GM19240 (cell line): ENCODE results near the gene COL17A1.

ENCODE experiments used
- DNase-seq: peaks from one replicate; pipeline ENCODE4 v3.0.0; 2011; ENCODE audit warnings: low spot score; ENCODE audit not compliant: insufficient read length

COL17A1 gene

DNA sequence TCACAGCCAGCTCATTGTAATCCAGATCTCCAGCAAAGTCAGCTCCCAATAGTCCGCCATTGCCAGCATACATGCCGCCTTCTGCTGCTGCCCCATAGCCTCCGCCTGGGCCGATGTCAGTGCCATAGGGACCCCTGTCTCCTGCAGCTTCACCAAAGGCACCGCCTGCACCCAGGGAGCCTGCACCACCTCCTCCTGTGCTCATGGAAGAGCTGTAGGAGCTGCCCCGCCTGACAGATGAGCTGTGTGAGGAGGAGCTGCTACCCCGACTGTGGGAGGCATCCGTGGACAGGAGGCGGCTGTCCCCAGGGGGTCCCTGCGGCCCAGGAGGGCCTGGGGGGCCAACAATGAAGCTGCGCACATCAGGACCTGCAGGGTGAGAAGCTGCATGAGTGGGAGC lies 51.7 kb downstream of the COL17A1 start:
- DNase-seq = no peak

DNA sequence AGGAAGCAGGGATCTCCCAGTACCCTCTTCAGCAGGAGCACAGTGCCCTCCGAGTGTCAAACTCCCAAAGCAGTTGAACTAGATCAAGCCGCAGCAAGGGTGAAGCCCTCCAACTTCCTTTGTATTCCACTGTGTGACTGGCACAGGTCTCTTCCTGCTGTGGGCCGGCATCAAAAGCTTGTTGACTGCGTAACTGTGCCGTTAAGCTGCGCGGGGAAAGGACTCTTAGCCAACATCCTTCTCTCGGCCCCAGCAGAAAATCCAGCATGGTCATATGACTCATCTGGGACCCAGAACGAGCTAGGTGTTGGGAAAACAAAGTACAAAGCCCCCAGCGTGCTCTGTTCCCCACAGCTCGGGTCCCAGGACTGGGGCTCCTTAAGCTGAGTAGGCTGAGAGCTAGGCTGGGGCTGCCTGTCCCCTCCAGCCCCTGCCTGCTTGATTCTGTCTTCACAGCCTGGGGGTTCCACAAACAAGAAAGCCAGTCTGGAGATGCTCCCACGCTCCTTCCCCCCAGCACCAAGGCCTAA lies 52.2 kb downstream of the COL17A1 start:
- DNase-seq = no peak

DNA sequence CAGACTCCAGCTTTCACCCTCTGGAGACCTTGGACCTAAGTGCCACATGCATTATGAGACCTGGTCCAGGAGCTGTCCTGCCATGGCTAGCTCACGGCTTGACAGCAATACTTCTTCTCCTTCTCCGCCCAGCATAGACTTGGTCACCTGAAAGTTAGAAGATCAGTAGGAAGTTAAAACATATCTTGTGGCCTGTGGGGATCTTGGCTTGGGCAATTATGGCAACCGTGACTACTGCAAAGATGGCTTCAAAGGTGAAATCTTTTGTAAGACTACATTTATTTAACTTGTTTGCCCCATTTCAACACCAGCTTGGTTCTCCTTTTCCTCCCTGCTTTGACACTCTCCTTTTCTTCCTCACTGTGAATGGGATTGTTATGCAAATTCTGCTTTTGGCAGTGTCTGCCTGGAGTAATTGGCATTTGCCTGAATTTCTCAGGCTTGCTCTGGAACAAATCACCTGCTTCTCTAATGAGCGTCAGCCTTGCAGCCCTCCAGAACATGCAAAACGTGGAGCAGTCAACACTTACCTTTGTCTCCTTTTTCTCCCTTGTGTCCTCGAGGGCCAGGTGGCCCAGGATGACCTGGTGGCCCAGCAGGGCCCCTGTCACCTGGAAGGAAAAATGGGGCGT lies 53.4 kb downstream of the COL17A1 start:
- no peak for DNase-seq

DNA sequence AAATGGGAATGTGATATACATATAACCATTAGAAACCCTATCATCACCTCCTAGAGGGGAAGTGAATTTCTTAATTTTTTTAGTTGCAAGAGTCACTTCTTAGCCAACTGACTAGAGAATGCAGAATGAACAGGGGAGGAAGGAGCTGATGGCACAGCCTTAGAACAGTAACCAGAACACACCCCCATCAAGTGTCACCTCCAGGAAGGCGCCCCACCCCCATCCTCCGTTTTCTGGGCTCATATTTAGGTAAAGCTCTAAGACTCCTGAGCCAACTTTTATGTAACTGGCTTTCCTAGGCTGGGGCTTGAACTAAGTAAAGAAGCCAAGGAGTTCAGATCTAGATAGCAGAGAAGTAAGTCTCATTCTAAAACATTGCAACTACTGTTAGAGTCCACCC lies 54.0 kb downstream of the COL17A1 start:
- no peak for DNase-seq

DNA sequence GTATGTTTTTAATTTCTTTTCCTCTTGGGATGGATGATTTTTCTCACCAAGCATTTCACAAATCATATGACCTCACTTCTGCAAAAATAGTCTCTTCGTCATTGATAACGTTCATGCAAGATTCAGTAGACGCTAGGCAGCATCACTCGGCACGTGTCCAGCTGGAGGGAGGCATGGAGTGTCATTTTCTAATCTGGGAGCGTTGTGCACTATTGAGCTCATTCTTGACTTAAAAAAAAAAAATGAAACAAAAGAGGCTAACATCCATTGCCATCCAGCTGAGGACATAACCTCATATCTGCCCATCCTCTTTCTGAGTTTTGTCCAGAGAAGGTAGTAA lies 56.2 kb downstream of the COL17A1 start:
- no peak for DNase-seq

DNA sequence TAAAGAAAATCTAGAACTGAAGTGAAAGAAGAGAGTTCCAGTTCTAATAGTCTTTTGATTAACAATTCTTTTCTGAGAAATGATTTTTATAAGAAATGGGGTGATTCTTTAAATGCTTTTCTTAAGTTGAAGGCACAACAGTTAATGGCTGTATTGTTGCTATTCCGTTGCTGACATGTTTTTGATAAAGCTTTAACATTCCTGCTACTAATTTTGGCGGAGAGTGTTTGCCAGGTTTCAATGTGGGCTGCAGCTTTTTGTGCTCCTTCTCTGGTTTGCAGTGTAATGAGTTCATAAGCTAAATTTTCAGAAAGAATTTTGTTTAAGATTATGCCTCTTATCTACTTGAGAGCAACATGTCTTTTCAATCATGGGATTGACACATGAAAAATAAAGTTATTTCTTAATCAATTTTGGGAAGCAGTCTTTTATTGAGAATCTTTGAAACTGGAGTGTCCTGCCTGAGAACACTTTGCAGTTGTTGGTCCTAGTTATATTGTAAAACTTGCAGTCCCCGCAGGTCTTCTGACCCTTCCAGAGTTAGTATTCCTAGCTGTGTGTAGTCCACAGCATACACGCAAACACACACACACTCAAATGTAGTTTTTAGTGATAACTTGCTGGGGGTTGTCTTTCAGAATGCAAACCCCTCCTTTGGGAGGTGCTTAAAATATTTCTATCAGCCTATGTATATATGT lies 56.7 kb downstream of the COL17A1 start:
- no peak for DNase-seq

DNA sequence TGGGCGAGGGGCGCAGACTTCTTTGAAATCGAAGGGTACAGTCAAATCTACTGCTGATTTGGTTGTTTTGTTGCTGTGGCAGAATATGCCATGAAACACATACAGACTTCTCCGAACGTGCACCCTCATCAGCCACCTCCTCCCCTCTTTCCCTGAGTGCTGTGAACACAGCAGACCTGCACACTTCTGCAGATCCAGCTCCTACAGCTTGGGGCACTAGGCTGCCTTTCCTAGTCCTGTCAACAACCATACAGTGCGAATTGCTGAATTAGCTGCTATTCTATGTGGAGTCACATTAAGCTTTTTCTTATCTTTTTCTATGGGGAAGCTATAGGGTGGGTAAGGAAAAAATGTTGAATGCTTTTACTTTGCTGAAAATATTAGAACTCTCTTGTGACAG lies 57.5 kb downstream of the COL17A1 start:
- no peak for DNase-seq

DNA sequence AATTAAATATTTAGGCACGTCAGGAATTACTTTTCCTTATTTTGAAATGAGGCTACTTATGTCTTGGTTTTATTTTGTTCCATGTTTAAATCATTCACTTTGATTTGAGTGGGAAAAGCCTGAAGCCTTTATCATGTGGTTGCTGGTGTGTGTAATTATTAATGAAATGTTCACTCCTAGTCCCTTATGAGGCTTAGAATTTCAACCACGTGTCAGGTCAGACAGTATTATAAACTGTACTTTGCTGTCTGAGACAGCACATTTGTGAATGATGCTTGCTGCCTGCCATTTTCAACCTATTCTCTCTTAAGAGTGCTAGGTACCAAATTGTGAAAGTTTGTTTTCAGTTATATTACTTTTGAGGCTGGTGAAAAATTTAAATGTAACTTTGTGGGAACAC lies 58.9 kb downstream of the COL17A1 start:
- DNase-seq = no peak

DNA sequence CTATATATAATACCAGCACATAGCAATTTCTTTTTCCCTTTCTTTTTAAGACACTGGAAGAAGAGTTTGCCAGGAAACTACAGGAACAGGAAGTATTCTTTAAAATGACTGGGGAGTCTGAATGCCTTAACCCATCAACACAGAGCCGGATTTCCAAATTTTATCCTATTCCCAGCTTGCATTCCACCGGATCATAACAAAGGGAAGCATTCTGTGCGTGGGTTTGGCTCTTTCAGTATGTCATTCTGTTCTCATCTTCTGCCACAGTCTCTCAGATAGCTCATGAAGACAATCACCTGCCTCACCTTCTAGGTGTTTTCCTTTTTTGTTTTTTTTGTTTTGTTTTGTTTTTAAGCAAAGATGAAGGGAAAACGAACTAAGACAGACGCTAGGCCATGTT lies 60.2 kb downstream of the COL17A1 start:
- no peak for DNase-seq

DNA sequence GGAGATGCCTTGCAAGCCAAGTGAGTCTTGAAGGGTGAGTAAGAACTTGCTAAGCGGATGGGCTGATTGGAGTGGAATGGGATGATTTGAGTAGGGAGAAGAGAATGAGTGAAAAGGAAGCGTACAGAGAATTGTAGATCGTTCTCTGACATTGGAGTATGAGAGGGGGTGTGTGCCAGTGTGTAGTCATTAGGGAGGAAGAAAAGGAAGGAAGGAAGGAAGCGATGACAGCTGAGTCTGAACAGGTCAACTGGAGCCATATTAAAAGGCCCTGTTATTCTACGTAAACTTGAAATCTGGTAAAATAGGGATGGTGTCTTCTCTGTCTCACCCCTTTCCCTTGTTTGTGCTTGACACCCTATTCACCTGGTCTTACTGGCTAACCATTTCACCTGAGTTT lies 63.7 kb downstream of the COL17A1 start:
- no peak for DNase-seq

DNA sequence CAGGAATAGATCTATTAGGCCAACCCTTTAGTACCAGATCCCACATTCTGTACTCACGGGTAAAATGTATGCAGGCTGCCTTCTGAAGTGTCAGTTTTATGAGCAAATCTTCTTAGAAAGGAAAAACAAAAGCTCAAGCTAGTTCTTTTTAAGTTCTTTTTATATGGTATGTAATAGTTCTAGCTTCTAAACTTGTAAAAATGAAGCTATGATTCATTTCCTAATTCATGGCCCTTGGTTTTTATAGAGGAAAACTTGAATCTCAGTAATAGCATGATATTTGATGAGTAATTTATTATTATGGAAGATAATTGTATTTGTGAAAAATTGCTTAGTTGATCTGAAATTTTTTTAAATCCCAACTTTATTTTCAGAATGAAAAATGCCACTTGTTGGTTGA lies 64.4 kb downstream of the COL17A1 start:
- DNase-seq = no peak

DNA sequence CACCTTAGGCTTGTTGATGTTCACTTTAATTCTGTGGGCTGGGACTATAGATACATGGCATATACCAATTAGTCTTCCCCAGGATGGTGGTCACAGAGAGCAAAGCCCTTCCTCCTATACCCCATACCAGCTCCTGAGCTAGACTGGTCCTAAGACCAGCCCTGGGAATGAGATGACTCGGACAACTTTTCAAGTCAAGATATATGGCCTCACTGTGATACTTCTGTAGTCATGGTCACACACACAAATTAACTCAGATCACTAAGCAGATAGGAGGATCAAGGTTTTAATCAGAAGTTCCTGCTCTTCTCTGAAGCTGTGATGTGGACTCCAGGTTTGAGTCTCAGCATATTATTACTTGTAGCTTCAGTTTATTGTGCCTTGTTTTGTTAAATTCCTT lies 65.7 kb downstream of the COL17A1 start:
- DNase-seq = no peak

DNA sequence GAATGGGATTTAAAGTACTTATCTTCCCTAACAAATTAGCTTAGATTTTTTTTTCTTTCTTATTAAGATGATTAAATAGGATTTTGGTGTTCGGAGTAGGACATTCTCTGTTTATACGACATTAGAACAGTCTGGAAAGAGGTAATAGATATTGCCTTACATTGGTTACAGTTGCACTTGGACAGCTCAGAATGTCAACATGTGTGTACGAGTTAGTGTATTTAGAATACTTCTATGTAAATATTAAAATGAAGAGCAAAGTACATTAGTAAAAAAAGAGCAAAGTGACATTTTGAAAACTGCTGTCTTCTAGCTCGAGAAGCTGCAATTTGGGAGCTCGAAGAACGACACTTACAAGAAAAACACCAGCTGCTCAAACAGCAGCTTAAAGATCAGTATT lies 67.2 kb downstream of the COL17A1 start:
- DNase-seq = no peak

DNA sequence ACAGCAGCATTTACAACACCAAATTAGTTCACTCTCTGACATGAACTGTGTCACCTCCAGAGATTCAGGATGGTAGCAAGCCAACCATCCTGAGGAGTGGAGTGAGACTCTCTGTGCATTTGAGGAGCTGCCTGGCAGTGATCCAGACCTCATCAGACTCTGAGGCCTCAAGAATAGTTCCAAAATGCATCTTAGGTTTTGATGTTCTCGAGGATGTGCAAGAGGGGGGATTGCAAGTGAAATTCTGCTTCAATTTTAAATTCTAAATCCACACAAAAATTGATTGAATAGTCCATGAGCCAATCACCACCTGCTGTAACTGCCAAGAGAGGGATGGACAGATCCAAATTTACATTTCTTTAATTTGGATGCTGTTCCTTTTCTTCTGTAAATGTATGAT lies 69.0 kb downstream of the COL17A1 start:
- no peak for DNase-seq

DNA sequence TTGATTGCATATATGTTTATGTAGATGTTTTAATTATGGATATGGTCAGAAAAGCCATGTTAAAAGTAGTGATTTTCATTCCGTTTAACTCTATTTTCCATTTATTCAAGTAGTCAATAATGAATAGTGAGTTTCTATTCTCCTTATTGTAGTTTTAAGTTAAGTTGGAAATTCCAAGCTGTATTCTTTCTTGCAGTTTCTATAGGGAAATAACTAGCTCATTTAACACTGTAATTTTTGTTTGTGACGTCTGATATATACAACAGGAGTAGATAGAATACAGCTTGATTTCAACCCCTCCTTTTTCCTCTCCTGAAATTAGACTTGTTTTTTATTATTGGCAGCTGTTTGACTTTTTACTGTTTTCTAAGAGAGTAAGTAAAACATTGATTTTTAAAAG lies 71.5 kb downstream of the COL17A1 start:
- DNase-seq = no peak

DNA sequence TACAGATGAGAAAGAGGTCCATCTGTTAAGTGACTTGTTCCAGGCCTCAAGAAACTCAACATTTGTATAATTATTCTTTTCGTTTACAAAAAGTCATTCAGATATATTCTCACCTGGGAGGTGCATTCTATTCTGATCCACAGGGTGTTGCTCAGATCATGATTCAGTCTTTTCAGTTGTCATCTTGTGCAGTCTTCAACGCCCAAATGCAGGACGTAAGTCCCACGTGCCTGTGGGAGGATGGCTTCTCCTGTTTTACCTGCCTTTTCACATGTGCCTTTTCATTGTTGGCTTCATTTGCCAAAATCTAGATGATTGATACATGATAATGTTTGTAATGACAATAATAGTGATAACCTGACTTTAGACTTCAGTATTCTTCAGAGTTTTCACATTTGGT lies 72.2 kb downstream of the COL17A1 start:
- no peak for DNase-seq

DNA sequence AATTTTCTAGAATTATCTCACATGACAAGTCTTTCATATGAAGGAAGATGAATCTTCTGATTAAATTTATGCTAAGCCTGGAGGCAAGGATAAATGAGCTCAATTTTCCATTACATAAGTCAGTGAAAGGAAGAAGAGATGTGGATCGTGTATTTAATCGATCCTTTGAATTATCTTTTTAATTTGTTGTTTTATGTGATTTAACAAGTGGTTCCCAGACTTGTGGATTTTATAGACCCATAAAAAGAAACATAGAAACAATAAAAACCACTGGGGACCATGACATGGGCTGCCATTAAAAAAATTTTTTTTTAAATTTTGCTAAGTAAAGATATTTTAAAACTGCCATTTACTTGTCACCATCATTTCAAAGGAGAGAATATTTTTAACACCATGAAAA lies 73.8 kb downstream of the COL17A1 start:
- DNase-seq = no peak

DNA sequence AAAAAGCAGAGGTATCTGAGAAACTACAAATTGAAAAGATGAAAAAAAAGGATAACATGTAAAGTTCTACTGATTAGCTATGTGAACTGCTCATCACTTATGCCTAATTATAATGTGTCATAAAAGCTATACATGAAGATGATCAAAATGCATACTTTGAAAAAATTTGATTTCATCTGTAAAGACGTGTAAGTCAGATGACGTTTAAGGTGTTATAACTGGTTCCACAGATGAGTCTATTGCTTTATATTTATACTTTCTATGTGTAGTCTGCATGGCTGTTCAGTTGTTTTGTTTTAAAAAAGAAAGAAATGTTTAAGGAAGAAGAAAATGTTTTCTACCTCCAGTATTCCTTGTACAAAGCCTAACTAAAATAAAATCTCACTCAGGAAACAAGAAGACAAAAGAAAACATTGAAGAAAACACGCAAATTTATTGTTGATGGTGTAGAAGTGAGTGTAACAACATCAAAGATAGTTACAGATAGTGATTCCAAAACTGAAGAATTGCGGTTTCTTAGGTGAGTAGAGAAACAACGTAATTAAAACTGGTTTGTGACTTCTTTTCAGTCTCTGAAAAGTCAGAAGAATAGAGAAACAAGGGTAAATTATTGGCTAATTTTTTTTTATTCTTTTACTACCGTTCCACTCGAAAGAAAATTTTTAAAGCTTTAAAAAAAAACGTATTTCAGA lies 80.4 kb downstream of the COL17A1 start:
- DNase-seq = no peak

DNA sequence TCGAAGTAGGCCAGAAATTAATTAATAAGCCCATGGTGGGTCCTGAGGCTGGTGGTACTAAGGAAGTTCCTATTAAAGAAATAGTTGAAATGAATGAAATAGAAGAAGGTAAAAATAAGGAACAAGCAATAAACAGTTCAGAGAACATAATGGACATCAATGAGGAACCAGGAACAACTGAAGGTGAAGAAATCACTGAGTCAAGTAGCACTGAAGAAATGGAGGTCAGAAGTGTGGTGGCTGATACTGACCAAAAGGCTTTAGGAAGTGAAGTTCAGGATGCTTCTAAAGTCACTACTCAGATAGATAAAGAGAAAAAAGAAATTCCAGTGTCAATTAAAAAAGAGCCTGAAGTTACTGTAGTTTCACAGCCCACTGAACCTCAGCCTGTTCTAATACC lies 82.8 kb downstream of the COL17A1 start:
- no peak for DNase-seq

DNA sequence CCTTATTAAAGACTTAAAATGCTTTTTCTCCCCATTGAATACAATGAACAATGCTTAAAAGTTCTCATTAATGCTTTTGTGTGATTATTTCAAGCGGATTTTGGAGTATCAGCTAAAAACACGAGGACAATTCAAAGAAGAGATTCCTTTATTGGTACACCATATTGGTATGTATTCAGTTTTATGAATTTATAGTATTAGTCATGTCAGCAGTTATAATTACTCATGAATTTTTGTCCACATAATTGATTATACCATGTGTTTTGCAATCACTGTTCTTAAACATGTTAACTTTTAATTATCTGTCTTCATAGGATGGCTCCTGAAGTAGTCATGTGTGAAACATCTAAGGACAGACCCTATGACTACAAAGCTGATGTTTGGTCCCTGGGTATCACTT lies 86.9 kb downstream of the COL17A1 start:
- DNase-seq = no peak

DNA sequence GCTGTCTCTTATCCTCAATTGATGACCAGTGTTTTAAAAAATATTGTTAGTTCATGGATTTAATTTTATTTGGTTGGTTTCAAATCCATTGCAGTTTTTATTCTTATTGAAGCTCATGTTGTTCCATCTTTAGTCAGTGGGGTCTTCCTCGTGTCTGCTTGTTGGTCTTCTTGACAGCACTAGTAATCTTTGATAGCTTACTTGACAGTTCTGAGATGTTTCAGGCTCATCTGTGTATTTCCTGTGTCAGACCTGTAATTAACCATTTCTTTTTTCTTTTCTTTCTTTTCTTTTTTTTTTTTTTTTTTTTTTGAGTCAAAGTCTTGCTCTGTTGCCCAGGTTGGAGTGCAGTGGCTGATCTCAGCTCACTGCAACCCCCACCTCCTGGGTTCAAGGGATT lies 90.5 kb downstream of the COL17A1 start:
- DNase-seq = no peak

DNA sequence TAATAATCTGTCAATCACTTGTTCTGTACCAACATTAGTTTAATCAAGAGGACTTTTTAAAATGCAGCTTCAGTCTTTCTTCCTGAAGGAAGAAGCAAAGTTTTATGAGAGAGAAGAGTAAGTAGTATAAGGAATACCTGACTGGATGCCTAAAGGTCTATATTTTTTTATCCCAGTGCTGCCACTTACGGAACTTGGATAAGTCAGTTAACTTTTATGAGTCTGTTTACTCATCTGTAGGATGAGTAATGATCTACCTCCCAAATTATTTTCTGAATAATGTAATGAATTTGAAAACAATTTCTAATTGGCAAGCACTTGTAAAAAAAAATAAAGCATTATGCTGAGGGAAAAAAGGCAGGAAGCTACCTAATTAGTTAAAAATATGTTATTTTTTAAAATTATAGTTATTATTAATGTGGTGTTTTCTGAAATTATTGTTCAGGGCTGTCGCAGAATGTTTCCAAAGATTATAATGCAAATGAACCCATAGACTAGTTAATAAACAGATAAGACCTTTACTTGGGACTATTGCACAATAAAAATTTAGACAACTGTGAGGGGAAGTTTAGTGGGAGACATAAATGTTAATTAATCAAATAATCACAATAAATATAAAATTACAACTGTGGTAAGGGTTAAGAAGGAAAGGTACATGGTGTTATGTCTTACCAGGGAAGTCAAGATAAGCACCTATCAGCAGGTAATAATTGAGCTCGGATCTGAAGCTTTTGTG lies 94.1 kb downstream of the COL17A1 start:
- no peak for DNase-seq
